Measurements from ENCODE around the gene OCA2. TPM values are rescaled to one million over a fixed set of nuclear protein-coding genes. Genes with fewer than 3 reads are reported as not detected.

The OCA2 gene
- total RNA-seq (2021; fragmentation: NEBNext Ultra II Directional; extraction: Animal tissue kit (Norgen Biotek cat#: 25700)): 0.20 and 0.57 TPM in 2 replicates
- polyA plus RNA-seq (2011; rRNA removed): 0.20 and 0.36 TPM in 2 replicates
- polyA plus RNA-seq (2011; cell fraction: cytosol; rRNA removed): 0.26 TPM
- polyA plus RNA-seq (2011; cell fraction: nucleus; rRNA removed): 0.40 TPM
- 0.12 to 0.29 TPM (median 0.23 TPM) in 4 replicates for polyA plus RNA-seq (2012, experiment 1 of 2)
- 0.09 TPM for polyA plus RNA-seq (2012, experiment 2 of 2)
- polyA plus RNA-seq (2013, experiment 1 of 2): 0.30 TPM
- 0.33 TPM for polyA plus RNA-seq (2013, experiment 2 of 2)
- 0.17 and 0.28 TPM in 2 replicates for polyA minus RNA-seq (2011; rRNA and poly(A)+ RNA removed)
- polyA minus RNA-seq (2011; cell fraction: cytosol; rRNA and poly(A)+ RNA removed): not detected
- polyA minus RNA-seq (2011; cell fraction: nucleus; rRNA and poly(A)+ RNA removed): 1.00 TPM
- long read RNA-seq, experiment 1, partial matches to known transcripts: 0 of 1 reads
- long read RNA-seq, experiment 1, other reads (novel, unspliced or antisense): 1 of 1 reads
- long read RNA-seq, experiment 2, partial matches to known transcripts: 1 of 2 reads
- long read RNA-seq, experiment 2, other reads (novel, unspliced or antisense): 1 of 2 reads

- H2BK15ac ChIP-seq (ENCODE audit: low read length): peak within 1 kb of the TSS; percentile 92; the same call in 1 of the 2 replicates
- H2AK5ac ChIP-seq (ENCODE audit: low read depth, low read length): 0 out of 2 replicates have a peak within 1 kb of the TSS, but pooled peaks have one; percentile 40
- H2BK12ac ChIP-seq (ENCODE audit: low read depth, low read length): peak within 1 kb of the TSS; percentile 44; the same call in 1 of the 2 replicates
- FAIRE-seq (no peak), DNase-seq (ENCODE audit: low read depth in 1 of 2, low spot score in 2 of 2) (peak in 1 of 2 experiments; percentile 99)
- H4K8ac ChIP-seq (ENCODE audit: extremely low read depth, insufficient read depth, low read length): no peak within 1 kb of the TSS
- peaks cover 39% of the 10 kb centered on the region for H3K23me2 ChIP-seq (ENCODE audit: low read depth, low read length)
- H3K27me3 ChIP-seq (replicated peaks in 1 of 4; ENCODE audit: control insufficient read depth in 3 of 4, extremely low read depth in 1 of 4, insufficient read depth in 3 of 4, low read length in 3 of 4): peaks cover 38 to 82% (median 70%) of the 10 kb centered on the region in 4 experiments
- H4K20me1 ChIP-seq (replicated peaks in 1 of 2; ENCODE audit: control insufficient read depth in 1 of 2, insufficient read depth in 2 of 2, low read length in 2 of 2): peaks cover 0 to 17% of the 10 kb centered on the region in 2 experiments
- no peak within 1 kb of the TSS for H3K14ac ChIP-seq (ENCODE audit: insufficient read length)
- no peak within 1 kb of the TSS; a peak in 1 of 7 replicates for H3K9ac ChIP-seq (replicated peaks in 1 of 4; ENCODE audit: extremely low read depth in 1 of 4, low read depth in 3 of 4, low read length in 3 of 4)
- no peak within 1 kb of the TSS for H4K91ac ChIP-seq (replicated peaks; ENCODE audit: insufficient read length, low read length)
- H3K9me3 ChIP-seq (ENCODE audit: insufficient read depth in 2 of 2, low read depth in 1 of 2, low read length in 1 of 2): no peaks in the 10 kb centered on the region
- peaks cover 0 to 26% (median 10%) of the 10 kb centered on the region in 4 experiments; a peak in 6 of 7 replicates for H3K4me1 ChIP-seq (replicated peaks in 1 of 4; ENCODE audit: control insufficient read depth in 3 of 4, insufficient read depth in 4 of 4, low read length in 3 of 4)
- no peak within 1 kb of the TSS for H3K27ac ChIP-seq (ENCODE audit: low read depth, low read length)
- no peak within 1 kb of the TSS for H4K5ac ChIP-seq (ENCODE audit: insufficient read length, low read depth, low read length)
- H3K4me2 ChIP-seq (ENCODE audit: insufficient read depth in 1 of 2, low read depth in 2 of 2, low read length in 2 of 2): peak within 1 kb of the TSS; percentile 70 to 78
- WGBS, 2 experiments (ENCODE audit: extremely low coverage in 1 of 2, insufficient coverage in 1 of 2, insufficient read length in 1 of 2, insufficient replicate concordance in 2 of 2, low coverage in 1 of 2, low lambda C conversion rate in 2 of 2, missing lambda C conversion rate in 1 of 2): 9% methylated on average over 23 of the region's 52 CpGs; no CpG with 5 or more reads in 1 of the 2 experiments
- H3K23ac ChIP-seq (ENCODE audit: insufficient read length): no peak within 1 kb of the TSS
- 0 out of 2 replicates have a peak within 1 kb of the TSS, but pooled peaks have one; percentile 19 for H2AFZ ChIP-seq (ENCODE audit: low read length)
- H3K4ac ChIP-seq (replicated peaks; ENCODE audit: insufficient read length, low read depth, low read length): no peak within 1 kb of the TSS
- no peak within 1 kb of the TSS for H2BK5ac ChIP-seq (ENCODE audit: low read depth, low read length)
- H3K56ac ChIP-seq (replicated peaks; ENCODE audit: insufficient read length, low read depth, low read length): peak within 1 kb of the TSS; percentile 51
- H3K79me2 ChIP-seq (ENCODE audit: control insufficient read depth in 1 of 2, insufficient read depth in 2 of 2, low read length in 2 of 2): no peaks in the 10 kb centered on the region
- no peak within 1 kb of the TSS for H2BK120ac ChIP-seq (replicated peaks; ENCODE audit: low read depth, low read length)
- no peak within 1 kb of the TSS; the same call in 1 of the 2 replicates for H3K18ac ChIP-seq (ENCODE audit: extremely low read depth, low read length)
- peak within 1 kb of the TSS; percentile 16 to 54 (median 34); a peak in 6 of 8 replicates for H3K4me3 ChIP-seq (ENCODE audit: extremely low read depth in 1 of 4, insufficient read depth in 2 of 4, low read depth in 3 of 4, low read length in 4 of 4)
- no peaks in the 10 kb centered on the region; the same call in 1 of the 2 replicates for H3K79me1 ChIP-seq (ENCODE audit: low read depth, low read length)
- POLR2A ChIA-PET (ENCODE audit: partially characterized antibody): no interaction called here
- CTCF ChIA-PET (ENCODE audit: partially characterized antibody): interaction anchor here (0.8 to 3.8 kb wide), 10 partner anchors 8 to 1125 kb away, joined by 3 to 16 read pairs (median 6); no protein-coding TSS in a partner anchor
- peaks cover 0 to 3% (median 0%) of the 10 kb centered on the region in 4 experiments; a peak in 1 of 8 replicates for H3K36me3 ChIP-seq (ENCODE audit: control insufficient read depth in 2 of 4, insufficient read depth in 4 of 4, low read length in 3 of 4)
- peak within 1 kb of the TSS; percentile 96; the same call in 1 of the 2 replicates for H2BK20ac ChIP-seq (ENCODE audit: low read length)
- TF ChIP-seq GTF2F1 (IDR thresholded peaks at IDR 0.05; ENCODE audit: borderline replicate concordance, low read depth, low read length) (no peak), GABPA (IDR thresholded peaks at IDR 0.05; ENCODE audit: borderline replicate concordance, insufficient read depth, low read length) (no peak), SRF (IDR thresholded peaks at IDR 0.05; ENCODE audit: low read depth, low read length) (no peak), SP1 (IDR thresholded peaks at IDR 0.05; ENCODE audit: low read depth, low read length) (peak; percentile 55), CHD2 (IDR thresholded peaks at IDR 0.05; ENCODE audit: low read length) (no peak)
- TF ChIP-seq, protein P1, sequence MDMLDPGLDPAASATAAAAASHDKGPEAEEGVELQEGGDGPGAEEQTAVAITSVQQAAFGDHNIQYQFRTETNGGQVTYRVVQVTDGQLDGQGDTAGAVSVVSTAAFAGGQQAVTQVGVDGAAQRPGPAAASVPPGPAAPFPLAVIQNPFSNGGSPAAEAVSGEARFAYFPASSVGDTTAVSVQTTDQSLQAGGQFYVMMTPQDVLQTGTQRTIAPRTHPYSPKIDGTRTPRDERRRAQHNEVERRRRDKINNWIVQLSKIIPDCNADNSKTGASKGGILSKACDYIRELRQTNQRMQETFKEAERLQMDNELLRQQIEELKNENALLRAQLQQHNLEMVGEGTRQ (IDR thresholded peaks at IDR 0.05; ENCODE audit: low read length): no peak
- TF ChIP-seq, protein P2, sequence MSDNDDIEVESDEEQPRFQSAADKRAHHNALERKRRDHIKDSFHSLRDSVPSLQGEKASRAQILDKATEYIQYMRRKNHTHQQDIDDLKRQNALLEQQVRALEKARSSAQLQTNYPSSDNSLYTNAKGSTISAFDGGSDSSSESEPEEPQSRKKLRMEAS (IDR thresholded peaks at IDR 0.05): peak; percentile 92
Observed at GRCh38 chr15:28098766-28099554, at the start of gene OCA2. Gene OCA2 (minus strand): TSS chr15:28099315. CDS start chr15:28081874, 17,441 bp downstream.

Measured in H1 (cell line).